Neuron (in vitro differentiated cells): ENCODE data around the gene DPP10.

Source experiments
- H2AFZ ChIP-seq: one replicate; pipeline ENCODE4 v1.6.1; 2013; ENCODE audit warnings: low read depth, mild to moderate bottlenecking, inconsistent platforms, low read length, moderate library complexity
- H3K27me3 ChIP-seq: one replicate; pipeline ENCODE4 v1.6.1; 2013; ENCODE audit warnings: low read length; ENCODE audit not compliant: insufficient read depth
- H3K36me3 ChIP-seq: one replicate; pipeline ENCODE4 v1.6.1; 2013; ENCODE audit warnings: low read length; ENCODE audit not compliant: insufficient read depth
- H3K4me1 ChIP-seq: one replicate; pipeline ENCODE4 v1.6.1; 2013; ENCODE audit warnings: low read length; ENCODE audit not compliant: insufficient read depth
- H3K4me3 ChIP-seq: 2 replicates; pipeline ENCODE4 v1.5.1; 2013; ENCODE audit warnings: mild to moderate bottlenecking, low read length, moderate library complexity
- H3K9me3 ChIP-seq: one replicate; pipeline ENCODE4 v1.6.1; 2013; ENCODE audit warnings: low read length

Gene DPP10

DNA sequence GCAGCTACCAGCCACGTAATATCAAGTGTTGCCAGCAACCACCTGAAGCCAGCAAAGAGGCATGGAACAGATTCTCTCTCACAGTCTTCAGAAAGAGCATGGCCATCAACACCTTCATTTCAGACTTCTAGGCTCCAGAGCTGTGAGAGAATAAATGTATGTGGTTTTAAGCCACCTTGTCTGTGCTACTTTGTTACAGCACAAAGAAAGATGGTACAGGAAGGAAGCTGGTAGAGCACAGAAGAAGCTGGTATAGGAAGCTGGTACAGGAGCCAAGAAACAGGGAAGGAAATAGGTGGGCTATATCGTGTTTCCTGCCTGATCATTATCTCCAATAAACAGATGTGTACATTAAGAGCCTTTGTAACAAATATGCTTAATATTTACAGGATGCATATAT is 217.4 kb downstream of the DPP10 start:
- no peaks in the 10 kb centered on the region for H3K36me3 ChIP-seq
- no peak overlapping the region for H3K4me3 ChIP-seq
- H3K27me3 ChIP-seq = no peaks in the 10 kb centered on the region
- H3K4me1 ChIP-seq = no peaks in the 10 kb centered on the region
- no peaks in the 10 kb centered on the region for H3K9me3 ChIP-seq
- H2AFZ ChIP-seq = no peak overlapping the region

DNA sequence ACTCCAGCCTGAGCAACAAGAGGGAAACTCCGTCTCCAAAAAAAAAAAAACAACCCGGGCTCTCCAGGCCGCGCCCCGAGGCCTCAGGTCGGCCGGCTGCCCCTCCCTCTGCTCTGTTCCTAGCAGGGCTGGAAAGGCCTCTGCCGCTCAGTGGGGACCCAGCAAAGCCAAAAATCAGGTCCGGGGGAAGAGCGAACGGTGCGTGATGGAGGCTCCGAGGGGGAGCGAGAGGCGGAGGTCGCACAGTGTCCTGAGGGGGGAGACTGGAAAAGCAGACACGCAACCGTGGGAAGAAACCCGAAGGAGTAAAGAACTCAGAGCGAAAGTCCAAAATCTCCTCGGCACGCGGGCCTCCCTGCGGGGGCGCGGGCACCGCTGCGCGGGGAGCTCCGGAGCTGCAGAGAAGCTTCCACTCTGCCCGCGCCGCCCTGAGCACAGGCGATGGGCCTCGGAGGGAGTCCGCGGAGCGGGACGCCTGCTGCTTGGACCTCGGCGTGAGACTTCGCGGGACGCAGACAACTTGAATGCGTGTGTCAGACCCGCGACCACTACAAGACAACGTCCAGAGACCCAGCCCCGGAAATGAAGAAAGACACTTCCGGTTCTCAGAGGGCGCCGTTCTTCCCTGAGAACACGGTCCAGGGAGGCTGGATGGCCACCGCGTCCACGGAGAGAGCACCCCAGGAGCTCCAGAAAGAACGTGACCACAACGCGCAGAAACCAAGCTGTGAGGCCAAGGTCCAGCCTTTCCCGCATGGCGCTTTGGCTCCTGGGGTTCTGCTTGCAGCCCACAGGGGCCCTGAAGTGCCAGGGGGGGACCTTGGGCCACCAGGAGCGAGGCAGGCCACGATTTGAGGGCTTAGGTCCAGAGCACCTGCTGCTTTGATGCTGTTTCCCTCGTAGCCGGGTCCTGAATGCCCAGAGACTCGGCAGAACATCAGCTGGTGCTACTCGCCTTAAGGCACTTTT is 219.8 kb downstream of the DPP10 start:
- Histone ChIP-seq H3K9me3 (no peaks in the 10 kb centered on the region), H3K36me3 (no peaks in the 10 kb centered on the region), H3K4me3 (no peak overlapping the region), H2AFZ (no peak overlapping the region), H3K4me1 (no peaks in the 10 kb centered on the region), H3K27me3 (no peaks in the 10 kb centered on the region)

DNA sequence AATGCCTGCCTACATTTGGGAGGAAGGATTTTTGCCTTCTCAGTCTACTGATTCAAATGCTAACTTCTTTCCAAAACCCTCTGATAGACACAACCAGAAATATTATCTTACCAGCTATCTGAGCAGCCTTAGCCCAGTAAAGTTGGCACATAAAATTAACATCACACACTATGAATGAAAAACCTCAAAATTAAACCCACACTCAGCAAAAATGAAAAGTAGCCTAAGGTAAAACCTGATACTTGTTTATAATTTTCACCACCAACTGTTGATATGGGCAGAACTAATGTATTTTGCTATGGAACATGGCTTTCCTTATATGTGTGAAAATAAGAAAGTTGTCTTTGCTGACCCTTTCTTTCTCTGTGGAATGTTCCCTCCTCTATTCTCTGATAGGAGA is 226.0 kb downstream of the DPP10 start:
- Histone ChIP-seq H3K4me3 (no peak overlapping the region), H2AFZ (no peak overlapping the region), H3K27me3 (no peaks in the 10 kb centered on the region), H3K36me3 (no peaks in the 10 kb centered on the region), H3K4me1 (peaks cover 4% of the 10 kb centered on the region), H3K9me3 (no peaks in the 10 kb centered on the region)

DNA sequence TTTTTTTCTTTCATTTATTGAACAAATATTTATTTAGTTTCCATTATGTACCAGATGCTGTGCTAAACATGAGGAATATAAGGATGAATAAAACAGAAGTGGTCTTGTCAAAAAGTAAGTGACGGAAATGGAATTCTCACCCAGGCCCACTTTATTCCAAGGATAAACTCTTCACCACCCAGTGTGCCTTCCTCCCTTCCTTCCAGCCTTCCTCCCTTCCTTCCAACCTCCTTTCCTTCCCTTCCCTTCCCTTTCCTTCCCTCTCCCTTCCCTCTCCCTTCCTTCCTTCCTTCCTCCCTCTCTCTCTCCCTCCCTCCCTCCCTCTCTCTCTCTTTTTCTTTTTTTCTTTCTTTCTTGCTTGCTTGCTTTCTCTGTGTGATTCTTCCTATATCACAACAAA is 240.8 kb downstream of the DPP10 start:
- Histone ChIP-seq H3K4me1 (peaks cover 16% of the 10 kb centered on the region), H3K9me3 (no peaks in the 10 kb centered on the region), H2AFZ (no peak overlapping the region), H3K36me3 (no peaks in the 10 kb centered on the region), H3K4me3 (no peak overlapping the region), H3K27me3 (no peaks in the 10 kb centered on the region)

DNA sequence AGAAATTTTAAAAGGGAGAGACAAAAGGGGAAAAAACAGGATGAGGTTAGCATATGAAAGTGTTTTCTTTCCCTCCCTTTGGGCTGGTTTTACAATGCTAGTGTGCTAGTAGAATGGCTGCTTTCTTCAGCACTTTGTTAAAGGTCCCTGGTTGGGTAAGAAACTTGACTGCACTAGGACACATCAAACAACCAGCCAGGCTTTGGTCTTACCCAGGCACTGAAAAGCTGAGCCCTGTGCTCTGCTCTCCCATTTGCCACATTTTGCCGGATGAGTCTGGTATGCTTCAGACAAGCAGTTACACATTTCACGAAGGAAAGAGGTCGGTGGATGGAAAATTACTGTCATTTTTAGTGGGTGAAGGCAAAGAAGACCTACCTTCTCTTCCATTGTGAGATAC is 242.0 kb downstream of the DPP10 start:
- H3K27me3 ChIP-seq = no peaks in the 10 kb centered on the region
- H3K4me1 ChIP-seq = peaks cover 16% of the 10 kb centered on the region
- H3K36me3 ChIP-seq = no peaks in the 10 kb centered on the region
- H3K9me3 ChIP-seq = no peaks in the 10 kb centered on the region
- H3K4me3 ChIP-seq = no peak overlapping the region
- no peak overlapping the region for H2AFZ ChIP-seq

DNA sequence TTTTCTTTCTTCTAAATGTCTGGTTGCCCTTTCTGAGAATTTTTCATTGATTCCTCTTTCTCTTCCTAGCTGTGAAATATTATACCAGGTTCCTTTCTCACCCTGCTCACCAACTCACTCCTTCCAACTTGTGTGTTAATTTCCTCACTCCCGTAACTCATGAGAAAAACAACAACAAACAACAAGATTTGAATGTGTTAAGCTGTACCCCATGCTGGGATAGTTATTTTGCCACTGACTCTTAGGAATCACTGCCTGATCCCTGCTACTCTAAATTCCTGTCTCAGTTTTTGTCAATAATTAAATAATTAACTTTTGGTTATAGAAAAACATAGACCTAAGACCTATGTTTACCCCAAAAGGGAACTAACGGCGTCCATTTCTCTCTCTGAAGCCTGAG is 242.7 kb downstream of the DPP10 start:
- H3K36me3 ChIP-seq = no peaks in the 10 kb centered on the region
- H3K9me3 ChIP-seq = no peaks in the 10 kb centered on the region
- no peak overlapping the region for H3K4me3 ChIP-seq
- H3K27me3 ChIP-seq = no peaks in the 10 kb centered on the region
- peaks cover 16% of the 10 kb centered on the region for H3K4me1 ChIP-seq
- no peak overlapping the region for H2AFZ ChIP-seq

DNA sequence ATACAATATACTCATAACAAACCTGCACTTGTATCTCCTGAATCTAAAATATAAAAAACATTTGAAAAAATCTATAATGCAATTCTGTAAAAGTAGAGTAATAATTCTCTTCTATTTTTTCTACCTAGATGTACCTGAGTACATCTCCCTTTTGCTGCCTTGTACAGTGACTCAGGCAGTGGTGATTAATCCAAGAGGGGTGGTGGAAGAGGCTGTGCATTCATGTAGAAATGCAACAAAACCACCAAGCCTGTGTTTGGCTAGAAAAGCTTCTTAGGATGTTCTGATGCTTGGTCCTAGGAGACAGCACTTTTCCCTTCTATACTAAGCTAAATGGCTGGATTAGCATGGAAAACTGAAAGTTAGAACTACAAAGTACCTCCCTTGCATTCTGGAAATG is 245.8 kb downstream of the DPP10 start:
- Histone ChIP-seq H3K4me1 (peaks cover 3% of the 10 kb centered on the region), H2AFZ (no peak overlapping the region), H3K9me3 (no peaks in the 10 kb centered on the region), H3K27me3 (no peaks in the 10 kb centered on the region), H3K36me3 (no peaks in the 10 kb centered on the region), H3K4me3 (no peak overlapping the region)

DNA sequence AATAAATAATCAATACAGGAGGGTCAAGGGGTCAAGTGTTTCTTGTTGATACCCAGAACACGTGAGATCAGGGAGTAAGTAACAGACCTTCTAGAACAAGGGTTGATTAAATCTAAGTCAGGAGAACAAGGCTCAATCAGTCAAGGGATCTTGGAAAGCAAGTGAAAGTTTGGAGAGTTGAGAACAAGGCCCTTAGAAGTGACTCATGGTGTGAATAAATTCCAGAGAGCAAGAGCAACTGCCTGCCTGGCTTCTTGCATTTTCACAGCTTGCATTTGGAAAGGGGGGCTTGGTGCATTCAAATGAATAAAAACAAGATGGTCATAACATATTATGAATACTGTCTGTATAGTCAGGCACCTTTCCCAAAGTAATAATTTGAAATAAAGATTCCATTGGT is 256.1 kb downstream of the DPP10 start:
- Histone ChIP-seq H2AFZ (no peak overlapping the region), H3K4me3 (no peak overlapping the region), H3K27me3 (no peaks in the 10 kb centered on the region), H3K9me3 (no peaks in the 10 kb centered on the region), H3K4me1 (peaks cover 16% of the 10 kb centered on the region), H3K36me3 (no peaks in the 10 kb centered on the region)

DNA sequence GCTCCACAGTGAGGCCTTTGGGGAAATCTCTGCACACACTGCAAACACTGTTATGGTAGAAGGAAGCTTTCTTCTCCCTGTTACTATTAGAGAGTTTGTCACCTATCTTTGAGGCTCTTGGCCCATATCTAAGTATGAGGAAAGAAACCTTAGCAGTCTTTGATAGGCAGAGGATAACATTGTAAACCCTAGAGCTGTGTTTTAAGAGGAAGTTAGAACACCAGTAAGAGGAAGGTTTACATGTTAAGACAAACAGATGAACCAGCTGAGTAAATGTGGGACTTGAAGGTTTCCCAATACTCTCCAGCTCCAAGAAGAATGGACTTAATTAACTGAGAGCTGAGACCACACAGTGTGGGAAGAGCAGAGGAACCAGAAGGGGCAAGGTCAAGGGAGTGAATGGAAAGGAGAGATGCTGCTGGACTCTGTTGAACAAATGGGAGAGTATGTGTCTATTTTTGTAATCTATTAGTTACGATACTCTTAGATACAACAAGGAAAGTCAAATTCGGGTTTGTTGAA is 257.0 kb downstream of the DPP10 start:
- H3K9me3 ChIP-seq = no peaks in the 10 kb centered on the region
- peaks cover 16% of the 10 kb centered on the region for H3K4me1 ChIP-seq
- no peaks in the 10 kb centered on the region for H3K36me3 ChIP-seq
- H3K27me3 ChIP-seq = no peaks in the 10 kb centered on the region
- H3K4me3 ChIP-seq = no peak overlapping the region
- peak overlapping the region; percentile 52 for H2AFZ ChIP-seq

DNA sequence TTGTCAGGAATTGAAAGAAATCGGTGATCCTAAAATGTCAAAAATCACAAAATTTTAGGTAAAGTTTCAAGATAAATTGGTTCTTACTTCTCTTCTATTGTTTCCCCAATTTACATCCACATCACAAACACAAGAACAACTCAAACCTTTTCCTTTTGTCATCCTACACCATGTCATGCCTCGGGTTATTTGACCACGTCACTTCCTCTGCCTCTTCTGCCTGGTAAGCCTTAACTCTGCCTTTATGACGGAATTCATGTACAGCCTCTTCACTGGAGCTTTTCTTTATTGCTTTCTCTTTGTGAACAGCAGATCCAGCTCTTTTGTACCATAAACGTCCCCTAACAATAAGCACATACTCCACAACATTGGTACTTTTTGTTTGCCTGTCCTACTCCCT is 258.0 kb downstream of the DPP10 start:
- no peaks in the 10 kb centered on the region for H3K27me3 ChIP-seq

DNA sequence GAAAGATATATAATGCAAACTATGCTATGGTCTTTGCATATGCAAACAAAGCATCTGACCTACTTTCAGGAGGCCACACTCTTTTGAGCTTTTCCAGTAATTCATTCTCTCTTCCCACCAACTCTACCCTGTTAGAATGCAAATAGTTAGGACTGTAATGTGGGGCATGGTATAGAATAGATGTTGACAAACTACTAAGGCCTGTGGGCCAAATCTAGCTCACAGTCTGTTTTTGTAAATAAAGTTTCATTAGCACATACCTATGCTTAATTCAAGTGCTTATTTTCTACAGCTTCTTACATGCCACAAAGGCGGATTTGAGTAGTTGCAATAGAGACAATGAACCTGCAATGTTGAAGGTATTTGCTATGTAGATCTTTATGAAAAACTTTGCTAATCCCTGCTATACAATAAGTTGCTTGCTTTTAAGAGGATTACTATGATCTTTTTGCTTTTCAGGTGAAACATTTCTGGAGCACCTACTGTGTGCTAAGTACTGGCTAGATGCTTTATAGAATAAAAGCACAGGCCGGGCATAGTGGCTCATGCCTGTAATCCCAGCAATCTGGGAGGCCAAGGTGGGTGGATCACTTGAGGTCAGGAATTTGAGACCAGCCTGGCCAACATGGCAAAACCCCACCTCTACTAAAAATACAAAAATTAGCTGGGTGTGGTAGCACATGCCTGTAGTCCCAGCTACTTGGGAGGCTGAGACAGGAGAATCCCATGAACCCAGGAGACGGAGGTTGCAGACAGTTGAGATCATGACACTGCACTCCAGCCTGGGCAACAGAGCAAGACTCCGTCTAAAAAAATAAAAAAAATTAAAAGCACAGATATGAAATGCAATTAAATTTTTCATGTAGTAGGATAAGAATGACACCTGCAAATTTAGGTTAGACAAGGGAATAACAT is 267.8 kb downstream of the DPP10 start:
- no peaks in the 10 kb centered on the region for H3K36me3 ChIP-seq
- H3K9me3 ChIP-seq = no peaks in the 10 kb centered on the region
- H3K4me3 ChIP-seq = no peak overlapping the region
- no peak overlapping the region for H2AFZ ChIP-seq
- no peaks in the 10 kb centered on the region for H3K27me3 ChIP-seq
- H3K4me1 ChIP-seq = peaks cover 34% of the 10 kb centered on the region

More for the DNA sequence above, 258.0 kb downstream of the DPP10 start:
- Histone ChIP-seq H2AFZ (peak overlapping the region; percentile 52), H3K4me3 (no peak overlapping the region), H3K4me1 (peaks cover 16% of the 10 kb centered on the region), H3K36me3 (no peaks in the 10 kb centered on the region), H3K9me3 (no peaks in the 10 kb centered on the region)

DNA sequence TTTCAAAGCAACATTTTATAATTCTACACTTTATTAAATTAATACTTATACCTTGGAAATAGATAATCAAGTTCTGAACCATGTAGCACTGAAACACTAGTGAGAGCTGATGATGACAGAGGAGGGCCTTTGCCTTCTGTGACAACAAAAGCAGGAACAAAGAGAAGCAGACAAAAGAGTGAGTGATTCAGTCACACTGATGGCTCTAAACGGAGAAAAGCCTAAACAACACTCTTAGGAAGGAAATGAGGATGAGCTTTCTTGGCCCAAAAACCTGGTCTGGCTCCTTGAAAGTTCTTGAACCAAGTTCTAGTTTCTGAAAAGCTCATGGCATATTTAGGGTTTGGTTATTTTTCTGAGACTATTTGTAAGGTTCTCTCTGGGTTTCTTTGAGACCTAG is 271.9 kb downstream of the DPP10 start:
- peaks cover 40% of the 10 kb centered on the region for H3K4me1 ChIP-seq
- peak overlapping the region; percentile 66 for H2AFZ ChIP-seq
- no peak overlapping the region for H3K4me3 ChIP-seq
- no peaks in the 10 kb centered on the region for H3K27me3 ChIP-seq
- no peaks in the 10 kb centered on the region for H3K9me3 ChIP-seq
- H3K36me3 ChIP-seq = no peaks in the 10 kb centered on the region

DNA sequence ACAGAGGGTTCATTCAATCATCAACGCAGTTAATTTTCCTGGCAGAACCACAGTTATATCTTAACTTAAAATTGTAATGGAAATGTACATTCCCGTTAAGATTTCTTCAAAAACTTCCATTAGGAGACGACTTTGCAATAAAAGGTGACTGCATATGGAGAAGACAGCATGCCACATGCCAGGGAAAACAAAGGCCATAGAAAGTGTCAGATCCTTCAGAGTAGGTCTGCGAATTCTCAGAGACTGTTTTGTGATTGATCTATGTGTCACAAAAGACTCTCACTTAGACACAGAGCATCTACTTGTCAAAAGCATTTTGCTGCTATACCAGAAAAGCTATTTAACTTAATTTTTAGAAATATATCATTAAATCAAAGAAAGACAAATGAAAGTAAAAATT is 274.6 kb downstream of the DPP10 start:
- Histone ChIP-seq H3K9me3 (no peaks in the 10 kb centered on the region), H2AFZ (peak overlapping the region; percentile 18), H3K4me3 (no peak overlapping the region), H3K27me3 (no peaks in the 10 kb centered on the region), H3K36me3 (no peaks in the 10 kb centered on the region), H3K4me1 (peaks cover 24% of the 10 kb centered on the region)
